ENCODE measurements around the gene HKDC1.
"Not testable (repeated sequence)": the region's sequence is repeated elsewhere in the genome, so short reads cannot be mapped to it uniquely, and the experiment has no call there.

Gene HKDC1

GRCh38 chr10:69242852-69243212, 22.7 kb downstream of the HKDC1 start:
- DNase-seq: no peak

DNA sequence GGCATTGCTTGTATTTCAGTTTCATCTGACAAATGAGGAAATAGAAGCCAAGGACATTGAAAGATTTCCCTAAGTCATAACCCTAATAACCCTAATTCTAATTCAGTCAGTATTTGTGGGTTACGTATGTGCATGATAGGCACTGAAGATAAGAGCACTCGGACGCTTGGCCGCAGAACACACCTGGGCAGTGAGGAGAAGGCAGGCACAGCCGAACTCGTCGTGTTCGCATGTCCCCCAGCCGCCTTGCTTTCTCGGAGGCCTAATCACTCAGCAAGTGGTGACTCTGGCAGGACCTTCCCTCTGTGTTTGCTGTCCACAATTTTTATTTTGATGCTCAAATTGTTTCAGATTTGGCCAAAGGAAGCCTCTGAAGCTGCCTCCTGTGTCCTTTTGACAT, 23.7 kb downstream of the HKDC1 start:
- DNase-seq: no peak

DNA sequence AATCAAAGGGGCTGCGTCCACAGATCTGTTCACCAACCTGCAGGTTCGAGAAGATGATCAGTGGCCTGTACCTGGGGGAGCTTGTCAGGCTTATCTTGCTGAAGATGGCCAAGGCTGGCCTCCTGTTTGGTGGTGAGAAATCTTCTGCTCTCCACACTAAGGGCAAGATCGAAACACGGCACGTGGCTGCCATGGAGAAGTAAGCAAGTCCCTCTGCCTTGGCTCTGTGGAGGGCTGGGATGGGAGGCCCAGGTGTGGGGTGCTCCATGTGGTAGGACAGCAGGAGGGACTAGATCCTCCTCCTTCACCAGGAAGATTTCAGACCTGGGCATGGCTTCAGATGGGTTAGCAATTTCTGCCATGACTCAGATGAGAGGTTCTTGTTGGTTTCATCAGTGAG, 25.9 kb downstream of the HKDC1 start:
- DNase-seq: no peak

DNA sequence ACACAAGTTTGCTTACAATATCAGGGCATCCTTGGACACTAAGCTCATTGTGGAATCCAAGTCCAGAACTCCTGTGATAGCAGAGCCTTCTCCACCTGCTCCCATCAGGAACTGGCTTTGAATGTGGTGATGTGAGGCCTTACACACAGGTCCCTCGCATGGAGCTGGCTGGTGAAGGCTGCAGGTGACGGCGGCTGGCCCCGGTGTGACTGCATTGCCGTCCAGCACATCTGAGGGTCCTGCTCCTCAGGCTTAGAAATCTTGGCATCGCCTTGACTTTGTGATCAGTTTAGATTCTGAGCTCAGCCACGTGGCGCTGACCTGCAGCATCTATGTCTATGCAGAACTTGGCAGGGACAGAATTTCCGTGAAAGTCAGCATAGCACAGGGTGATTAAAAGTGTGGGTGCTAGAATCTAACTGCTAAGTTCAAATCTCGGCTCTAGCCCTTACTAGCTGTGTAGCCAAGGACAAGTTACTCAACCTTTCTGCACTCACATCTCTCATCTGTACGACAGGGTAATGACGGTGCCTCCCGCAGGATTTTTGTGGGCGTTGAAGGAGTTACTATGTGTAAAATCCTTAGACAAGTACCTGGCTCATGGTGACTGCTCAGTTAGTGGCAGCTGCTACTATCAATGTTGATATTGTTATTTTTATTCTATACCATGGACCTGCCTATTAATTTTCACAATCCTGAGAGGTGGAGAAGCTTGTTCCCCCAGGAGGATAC, 26.6 kb downstream of the HKDC1 start:
- DNase-seq: no peak

- no peak for DNase-seq
Observed at GRCh38 chr10:69247313-69247710, 27.2 kb downstream of the HKDC1 start.

DNA sequence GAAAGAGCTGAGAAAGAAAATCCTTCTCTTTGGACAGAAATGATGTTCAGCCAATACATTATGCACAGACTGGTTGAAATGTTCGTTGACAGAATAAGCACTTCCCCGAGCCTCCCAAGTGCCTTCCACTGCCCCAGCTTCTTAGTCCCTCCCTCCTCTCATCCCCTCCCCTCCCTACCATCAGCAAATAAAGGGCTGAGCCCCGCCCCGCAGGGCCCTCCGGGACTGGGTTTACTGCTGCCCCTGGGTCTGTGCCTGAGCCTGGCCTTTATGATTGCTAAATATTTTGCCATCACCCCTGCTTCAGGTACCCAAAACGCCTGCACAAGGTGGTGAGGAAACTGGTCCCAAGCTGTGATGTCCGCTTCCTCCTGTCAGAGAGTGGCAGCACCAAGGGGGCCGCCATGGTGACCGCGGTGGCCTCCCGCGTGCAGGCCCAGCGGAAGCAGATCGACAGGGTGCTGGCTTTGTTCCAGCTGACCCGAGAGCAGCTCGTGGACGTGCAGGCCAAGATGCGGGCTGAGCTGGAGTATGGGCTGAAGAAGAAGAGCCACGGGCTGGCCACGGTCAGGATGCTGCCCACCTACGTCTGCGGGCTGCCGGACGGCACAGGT, 28.1 kb downstream of the HKDC1 start:
- DNase-seq: no peak

- no peak for DNase-seq
Observed at GRCh38 chr10:69250041-69250440, 29.9 kb downstream of the HKDC1 start.

DNA sequence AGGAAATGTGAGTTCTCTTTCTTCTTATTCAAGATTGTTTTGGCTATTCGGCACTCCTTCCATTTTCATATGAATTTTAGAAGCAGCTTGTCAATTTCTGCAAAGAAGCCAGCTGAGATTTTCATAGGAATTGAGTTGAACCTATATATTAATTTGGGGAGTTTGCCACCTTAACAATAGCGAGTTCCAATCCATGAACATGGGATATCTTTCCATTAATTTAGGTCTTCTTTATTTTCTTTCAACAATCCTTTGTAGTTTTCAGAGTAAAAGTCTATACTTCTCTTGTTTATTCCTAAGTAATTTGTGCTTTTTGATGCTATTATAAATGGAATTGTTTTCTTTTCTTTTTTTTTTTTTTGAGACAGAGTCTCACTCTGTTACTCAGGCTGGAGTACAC, 31.3 kb downstream of the HKDC1 start:
- DNase-seq: not testable (repeated sequence)

GRCh38 chr10:69253171-69253570, 33.0 kb downstream of the HKDC1 start:
- DNase-seq: no peak

GRCh38 chr10:69254877-69255276, 34.7 kb downstream of the HKDC1 start:
- DNase-seq: no peak

DNA sequence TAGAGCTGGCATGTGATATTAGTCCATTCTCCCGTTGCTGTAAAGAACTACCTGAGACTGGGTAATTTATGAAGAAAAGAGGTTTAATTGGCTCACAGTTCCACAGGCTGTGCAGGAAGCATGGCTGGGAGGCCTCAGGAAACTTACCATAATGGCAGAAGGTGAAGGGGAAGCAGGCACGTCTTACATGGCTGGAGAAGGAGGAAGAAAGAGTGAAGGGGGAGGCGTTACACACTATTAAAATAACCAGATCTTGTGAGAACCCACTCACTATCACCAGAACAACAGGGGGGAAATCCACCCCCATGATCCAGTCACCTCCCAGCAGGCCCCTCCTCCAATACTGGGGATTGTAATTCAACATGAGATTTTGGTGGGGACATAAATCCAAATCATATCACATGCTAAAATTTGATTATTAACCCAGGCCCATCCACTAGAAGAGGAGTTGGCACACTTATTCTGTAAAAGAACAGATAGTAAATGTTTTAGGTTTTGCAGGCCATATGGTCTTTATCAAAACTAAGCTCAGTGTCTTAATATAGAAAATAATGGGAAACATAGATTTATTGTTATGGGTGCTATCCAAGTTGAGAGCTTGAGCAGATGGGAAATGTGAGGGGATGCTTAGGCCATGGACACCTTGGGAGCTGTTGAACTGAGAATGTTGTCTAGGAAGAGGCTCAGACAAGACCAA, 39.6 kb downstream of the HKDC1 start:
- DNase-seq: no peak

DNA sequence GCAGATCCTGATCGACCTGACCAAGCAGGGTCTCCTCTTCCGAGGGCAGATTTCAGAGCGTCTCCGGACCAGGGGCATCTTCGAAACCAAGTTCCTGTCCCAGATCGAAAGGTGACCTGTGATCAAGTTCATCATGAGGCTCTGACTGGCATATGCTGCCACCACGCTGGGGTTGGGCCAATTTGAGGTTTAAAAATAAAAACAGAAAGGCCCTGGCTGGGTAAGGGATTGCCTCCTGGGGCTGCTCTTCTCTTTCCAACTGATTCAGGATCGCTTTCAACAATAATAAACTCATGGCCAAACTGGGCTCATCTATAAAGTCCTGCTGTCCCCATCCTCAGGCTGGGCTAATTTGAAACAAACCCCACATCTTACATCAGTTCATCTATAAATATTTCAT, 41.1 kb downstream of the HKDC1 start:
- no peak for DNase-seq

GRCh38 chr10:69262292-69262751, 42.2 kb downstream of the HKDC1 start:
- no peak for DNase-seq

DNA sequence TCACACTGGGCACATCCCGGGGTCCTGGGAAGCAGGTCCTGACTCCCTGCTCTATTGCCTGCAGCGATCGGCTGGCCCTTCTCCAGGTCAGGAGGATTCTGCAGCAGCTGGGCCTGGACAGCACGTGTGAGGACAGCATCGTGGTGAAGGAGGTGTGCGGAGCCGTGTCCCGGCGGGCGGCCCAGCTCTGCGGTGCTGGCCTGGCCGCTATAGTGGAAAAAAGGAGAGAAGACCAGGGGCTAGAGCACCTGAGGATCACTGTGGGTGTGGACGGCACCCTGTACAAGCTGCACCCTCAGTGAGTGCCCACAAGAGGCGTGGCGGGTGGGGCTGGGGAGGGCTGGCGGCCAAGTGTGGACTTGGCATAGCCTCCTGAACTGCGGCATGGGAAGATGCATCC, 45.4 kb downstream of the HKDC1 start:
- no peak for DNase-seq

GRCh38 chr10:69268761-69269416, 48.8 kb downstream of the HKDC1 start:
- no peak for DNase-seq

- DNase-seq: no peak
Observed at GRCh38 chr10:69269761-69270160, 49.6 kb downstream of the HKDC1 start.

DNA sequence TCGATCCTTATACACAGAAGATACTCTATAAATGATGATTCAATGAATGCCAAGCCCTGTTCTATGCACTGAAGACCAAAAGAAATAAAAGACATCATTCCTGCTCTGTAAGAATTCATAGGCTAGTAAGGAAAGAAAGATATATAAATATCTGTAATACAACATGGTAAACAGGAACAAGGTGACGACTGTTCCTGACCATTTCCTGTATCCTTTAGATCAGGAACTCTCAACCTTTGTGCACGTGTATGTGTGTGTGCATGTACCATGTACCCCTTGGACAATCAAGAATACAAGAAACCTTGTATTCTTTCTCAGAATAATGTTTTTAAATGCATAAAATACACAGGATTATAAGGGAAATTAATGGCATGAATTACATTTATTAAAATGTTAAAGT, 50.9 kb downstream of the HKDC1 start:
- DNase-seq: no peak

- no peak for DNase-seq
Observed at GRCh38 chr10:69272624-69273023, 52.5 kb downstream of the HKDC1 start.

- DNase-seq: no peak
Observed at GRCh38 chr10:69275444-69275843, 55.3 kb downstream of the HKDC1 start.

DNA sequence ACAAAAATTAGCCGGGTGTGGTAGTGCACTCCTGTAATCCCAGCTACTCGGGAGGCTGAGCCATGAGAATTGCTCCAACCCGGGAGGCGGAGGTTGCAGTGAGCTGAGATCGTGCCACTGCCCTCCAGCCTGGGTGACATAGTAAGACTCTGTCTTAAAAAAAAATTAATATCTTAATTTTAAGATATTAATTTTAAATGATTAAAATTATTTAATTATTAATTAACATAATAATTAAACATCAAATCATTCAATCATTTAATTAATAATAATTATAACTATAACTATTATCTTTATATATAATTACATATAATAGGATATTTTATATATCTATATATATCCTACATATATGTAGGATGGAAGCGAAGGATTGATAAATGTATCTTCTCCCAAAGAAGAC, 56.4 kb downstream of the HKDC1 start:
- DNase-seq: no peak

- DNase-seq: no peak
Observed at GRCh38 chr10:69278446-69278963, 58.4 kb downstream of the HKDC1 start, which contains the start of gene HK1. HK1 (plus strand) TSS chr10:69278496.

GRCh38 chr10:69279110-69279509, 59.0 kb downstream of the HKDC1 start:
- DNase-seq: no peak
